GM18867 (cell line): ENCODE measurements around the gene TBX15.
"Not testable (repeated sequence)": the region's sequence is repeated elsewhere in the genome, so short reads cannot be mapped to it uniquely, and the experiment has no call there.

ENCODE experiments used
- ATAC-seq: cut with Tn5 transposase; IDR thresholded peaks from one replicate; pipeline ENCODE4 v1.9.1; 2021; ENCODE audit warnings: mild to moderate bottlenecking, moderate library complexity; ENCODE audit not compliant: unreplicated experiment

The TBX15 gene

GRCh38 chr1:118928739-118929554 lies 59.2 kb downstream of the TBX15 start:
- ATAC-seq = no peak

- ATAC-seq = no peak
Observed at GRCh38 chr1:118927427-118928187, 60.5 kb downstream of the TBX15 start.

GRCh38 chr1:118926261-118926660 lies 61.9 kb downstream of the TBX15 start:
- ATAC-seq = no peak

- ATAC-seq = no peak
Observed at GRCh38 chr1:118925651-118926050, 62.5 kb downstream of the TBX15 start.

- no peak for ATAC-seq
Observed at GRCh38 chr1:118923319-118923718, 64.8 kb downstream of the TBX15 start.

- ATAC-seq = no peak
Observed at GRCh38 chr1:118921994-118922393, 66.1 kb downstream of the TBX15 start.

- no peak for ATAC-seq
Observed at GRCh38 chr1:118920124-118920717, 67.9 kb downstream of the TBX15 start.

- ATAC-seq = no peak
Observed at GRCh38 chr1:118918940-118919259, 69.2 kb downstream of the TBX15 start.

GRCh38 chr1:118918230-118918939 lies 69.8 kb downstream of the TBX15 start:
- peak; percentile 79 for ATAC-seq

GRCh38 chr1:118916346-118916745 lies 71.8 kb downstream of the TBX15 start:
- ATAC-seq = not testable (repeated sequence)

- peak; percentile 40 for ATAC-seq
Observed at GRCh38 chr1:118914379-118915161, 73.6 kb downstream of the TBX15 start.

- no peak for ATAC-seq
Observed at GRCh38 chr1:118913818-118914217, 74.3 kb downstream of the TBX15 start.

- ATAC-seq = no peak
Observed at GRCh38 chr1:118912574-118912973, 75.6 kb downstream of the TBX15 start.

GRCh38 chr1:118911571-118911970 lies 76.6 kb downstream of the TBX15 start:
- no peak for ATAC-seq

- no peak for ATAC-seq
Observed at GRCh38 chr1:118907466-118907865, 80.7 kb downstream of the TBX15 start.

GRCh38 chr1:118905671-118906070 lies 82.5 kb downstream of the TBX15 start:
- no peak for ATAC-seq

GRCh38 chr1:118905196-118905595 lies 82.9 kb downstream of the TBX15 start:
- ATAC-seq = no peak

GRCh38 chr1:118902711-118903191 lies 85.4 kb downstream of the TBX15 start:
- ATAC-seq = no peak

- no peak for ATAC-seq
Observed at GRCh38 chr1:118902299-118902698, 85.8 kb downstream of the TBX15 start.
